GM21360 (cell line): ENCODE measurements around the gene ADAM8.

Experiments
- ATAC-seq: cut with Tn5 transposase; IDR thresholded peaks from one replicate; pipeline ENCODE4 v1.9.1; 2021; ENCODE audit warnings: mild to moderate bottlenecking, moderate library complexity; ENCODE audit not compliant: unreplicated experiment

The ADAM8 gene

DNA sequence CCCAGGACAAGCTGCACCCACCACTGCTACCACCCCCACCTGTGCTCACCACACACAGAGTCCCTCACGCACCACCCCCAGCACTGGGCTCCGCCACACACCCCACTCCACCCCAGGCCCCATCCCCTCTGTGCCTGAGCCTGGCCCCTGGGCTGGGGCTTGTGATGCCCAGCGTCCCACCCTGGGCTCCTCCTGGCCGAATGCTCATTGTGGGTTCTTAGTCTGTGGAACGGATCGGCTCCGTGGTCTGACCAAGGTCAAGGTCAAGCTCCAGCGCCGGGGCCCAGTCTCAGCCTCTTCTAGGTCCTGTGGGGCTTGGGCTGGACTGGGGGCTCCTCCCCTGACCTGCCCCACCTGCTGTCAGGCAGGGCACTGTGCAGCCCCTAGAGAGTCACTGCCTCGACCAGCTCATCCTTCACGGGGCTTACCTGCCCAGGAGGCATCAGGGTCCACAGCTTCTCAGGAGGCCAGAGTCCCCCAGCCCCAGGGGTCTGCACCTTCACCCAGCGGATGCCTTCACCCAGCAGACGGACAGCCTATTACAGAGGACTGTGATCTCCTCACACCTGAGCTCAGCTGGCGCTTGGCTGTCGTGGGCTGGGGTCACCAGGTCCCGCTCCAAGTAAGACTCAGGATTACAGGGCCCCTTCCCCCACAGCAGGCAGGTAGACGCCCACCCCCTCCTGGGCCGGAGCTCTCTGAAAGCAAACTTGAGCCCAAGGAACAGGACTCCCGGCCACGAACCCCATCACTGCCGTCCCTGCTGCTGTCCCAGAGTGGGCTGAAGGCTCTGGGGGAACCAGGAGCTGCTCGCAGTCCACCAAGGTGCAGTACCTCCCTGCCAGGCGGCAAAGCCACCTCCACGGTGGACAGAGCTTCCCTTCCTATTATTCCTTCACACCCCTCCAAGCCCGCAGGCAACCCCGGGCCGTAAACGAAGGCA is 61.9 kb downstream of the ADAM8 start:
- ATAC-seq: no peak

DNA sequence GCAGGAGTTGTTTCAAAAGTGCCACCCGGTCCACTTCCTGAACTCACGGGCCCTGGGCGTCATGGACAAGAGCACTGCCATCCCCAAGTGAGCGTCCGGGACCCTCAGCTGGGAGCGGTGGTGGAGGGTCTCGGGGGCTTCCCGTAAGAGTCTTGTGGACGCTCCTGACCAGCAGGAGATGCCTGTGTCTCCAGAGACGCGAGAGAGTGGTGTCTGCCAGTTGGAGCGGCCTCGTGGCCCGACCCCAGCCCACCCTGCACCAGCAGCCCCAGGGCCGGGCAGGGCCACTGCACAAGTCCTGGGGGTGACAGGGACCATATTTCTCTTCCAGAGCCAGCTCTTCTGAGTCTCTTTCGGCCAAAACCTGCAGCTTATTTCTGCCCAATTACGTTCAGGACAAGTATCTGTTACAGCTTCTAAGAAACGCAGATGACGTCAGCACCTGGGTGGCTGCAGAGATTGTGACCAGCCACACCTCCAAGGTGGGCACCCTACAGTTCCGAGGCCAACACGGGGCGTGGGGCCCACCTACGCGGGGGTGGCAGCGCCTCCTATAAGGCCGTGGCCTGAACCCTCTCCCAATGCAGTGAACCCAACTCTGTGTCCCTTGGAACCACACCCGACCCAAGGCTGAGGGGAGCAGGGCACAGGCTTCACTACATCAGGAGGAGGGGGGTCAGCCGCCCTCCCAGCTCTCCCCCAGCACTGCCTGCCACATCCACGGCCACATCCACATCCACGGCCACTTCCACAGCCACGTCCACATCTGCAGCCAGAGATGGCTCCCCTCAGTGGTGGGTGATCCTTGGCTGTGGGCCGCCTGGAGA is 62.8 kb downstream of the ADAM8 start:
- ATAC-seq: no peak

GRCh38 chr10:133212853-133213494 is 63.7 kb downstream of the ADAM8 start:
- no peak for ATAC-seq
